ENCODE measurements around the gene NOL9. TPM values are rescaled to one million over a fixed set of nuclear protein-coding genes. Genes with fewer than 3 reads are reported as not detected.

Gene NOL9
- polyA plus RNA-seq, 1 of the 3 experiments (the other 2 are of a cell fraction), result 7.1 TPM

- H3K9me3 ChIP-seq, result no peaks in the 10 kb centered on the region
- H3K4me1 ChIP-seq (ENCODE audit: control insufficient read depth in 1 of 2, insufficient read depth in 2 of 2, low read depth in 1 of 2, low read length in 1 of 2), result peaks cover 14 to 32% of the 10 kb centered on the region in 2 experiments; a peak in 2 of 4 replicates
- 0 out of 2 replicates have a peak, but pooled peaks have one; percentile 11 for TF ChIP-seq CTCF (IDR thresholded peaks at IDR 0.05)
- TF ChIP-seq PBX3 (IDR thresholded peaks at IDR 0.05), result no peak
- H3K4me3 ChIP-seq (ENCODE audit: low read depth in 2 of 2, low read length in 1 of 2), result peak overlapping the region; percentile 73 to 84
- H3K9ac ChIP-seq, result peak overlapping the region; percentile 76
- H3K36me3 ChIP-seq (replicated peaks in 1 of 2; ENCODE audit: control insufficient read depth in 1 of 2, insufficient read depth in 2 of 2, low read length in 1 of 2), result peaks cover 0 to 2% of the 10 kb centered on the region in 2 experiments
- peaks cover 29% of the 10 kb centered on the region for H3K79me2 ChIP-seq (ENCODE audit: insufficient read depth)
- H3F3A ChIP-seq (replicated peaks; ENCODE audit: insufficient read depth), result no peaks in the 10 kb centered on the region
- ChIA-PET CTCF (interaction anchor here (0.7 to 8.5 kb wide), 13 partner anchors 8 to 369 kb away, joined by 3 to 68 read pairs (median 4); partner anchors contain the start of genes NOL9 and TAS1R1), POLR2A (interaction anchor here (0.6 to 2.3 kb wide), 3 partner anchors 9 to 14 kb away, joined by 3 to 5 read pairs (median 3); no protein-coding TSS in a partner anchor)
- H3K27me3 ChIP-seq (ENCODE audit: insufficient read depth), result no peaks in the 10 kb centered on the region
- peak overlapping the region; percentile 56; the same call in 1 of the 2 replicates for H2AFZ ChIP-seq (ENCODE audit: low read depth)
- WGBS (ENCODE audit: low lambda C conversion rate), result 26% methylated on average over 10 of the region's 19 CpGs
- H3K4me2 ChIP-seq, result peak overlapping the region; percentile 83
- H4K20me1 ChIP-seq (ENCODE audit: insufficient read depth), result no peaks in the 10 kb centered on the region
- H3K27ac ChIP-seq (ENCODE audit: low read depth in 2 of 2, low read length in 1 of 2), result peak overlapping the region in 1 of 2 experiments; percentile 76; a peak in 1 of 4 replicates
- peak; percentile 46 for DNase-seq
- no peaks in the 10 kb centered on the region for H3K9me2 ChIP-seq
These were observed 26.5 kb upstream of the NOL9 start for GRCh38 chr1:6580593-6581409.

DNA sequence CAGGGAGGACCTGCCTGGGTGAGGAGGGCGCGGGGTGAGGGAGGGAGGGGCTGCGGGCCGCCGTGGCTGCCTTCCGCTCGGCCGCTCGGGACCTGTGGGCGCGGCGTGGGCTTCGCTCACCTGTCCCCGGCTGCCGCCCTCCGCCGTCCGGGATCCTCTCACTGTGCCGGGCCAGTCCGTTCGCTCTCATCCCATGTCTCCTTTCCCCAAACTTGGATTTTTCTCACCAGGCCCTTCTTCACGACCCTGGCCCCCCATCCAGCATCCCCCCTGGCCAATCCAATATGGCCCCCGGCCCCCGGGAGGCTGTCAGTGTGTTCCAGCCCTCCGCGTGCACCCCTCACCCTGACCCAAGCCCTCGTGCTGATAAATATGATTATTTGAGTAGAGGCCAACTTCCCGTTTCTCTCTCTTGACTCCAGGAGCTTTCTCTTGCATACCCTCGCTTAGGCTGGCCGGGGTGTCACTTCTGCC, 25.8 kb upstream of the NOL9 start:
- H3K27ac ChIP-seq (ENCODE audit: low read depth in 2 of 2, low read length in 1 of 2), result peak overlapping the region; percentile 44 to 76; a peak in 2 of 4 replicates
- peak overlapping the region; percentile 73 to 84 for H3K4me3 ChIP-seq (ENCODE audit: low read depth in 2 of 2, low read length in 1 of 2)
- no peaks in the 10 kb centered on the region for H3F3A ChIP-seq (replicated peaks; ENCODE audit: insufficient read depth)
- H3K4me2 ChIP-seq, result peak overlapping the region; percentile 83
- TF ChIP-seq EZH2phosphoT487 (IDR thresholded peaks at IDR 0.05; ENCODE audit: borderline replicate concordance, low read depth) (no peak), CHD2 (IDR thresholded peaks at IDR 0.05; ENCODE audit: low read length, partially characterized antibody) (peak; percentile 1), SIN3A (IDR thresholded peaks at IDR 0.05; ENCODE audit: borderline replicate concordance, low read depth, low read length) (0 out of 2 replicates have a peak, but pooled peaks have one; percentile 4), YY1 (IDR thresholded peaks at IDR 0.05; ENCODE audit: low read depth) (peak; percentile 61; the same call in 1 of the 2 replicates), MAX (IDR thresholded peaks at IDR 0.05; ENCODE audit: low read depth) (no peak), TEAD4 (IDR thresholded peaks at IDR 0.05; ENCODE audit: borderline replicate concordance, insufficient read depth) (no peak), MXI1 (IDR thresholded peaks at IDR 0.05; ENCODE audit: low read depth, low read length) (peak; percentile 2; the same call in 1 of the 2 replicates)
- 1% methylated on average over 18 of the region's 30 CpGs for WGBS (ENCODE audit: low lambda C conversion rate)
- peaks cover 29% of the 10 kb centered on the region for H3K79me2 ChIP-seq (ENCODE audit: insufficient read depth)
- H3K9ac ChIP-seq, result peak overlapping the region; percentile 76
- ChIA-PET CTCF (interaction anchor here (0.7 to 8.5 kb wide), 8 partner anchors 9 to 90 kb away, joined by 3 to 68 read pairs (median 4); partner anchors contain the start of genes NOL9 and TAS1R1), POLR2A (interaction anchor here (0.6 to 2.3 kb wide), 4 partner anchors 9 to 44 kb away, joined by 3 to 6 read pairs (median 4); partner anchors contain the start of gene KLHL21)
- H3K4me1 ChIP-seq (ENCODE audit: control insufficient read depth in 1 of 2, insufficient read depth in 2 of 2, low read depth in 1 of 2, low read length in 1 of 2), result peaks cover 14 to 32% of the 10 kb centered on the region in 2 experiments; a peak in 2 of 4 replicates
- no peaks in the 10 kb centered on the region for H3K9me3 ChIP-seq
- peaks cover 0 to 2% of the 10 kb centered on the region in 2 experiments for H3K36me3 ChIP-seq (replicated peaks in 1 of 2; ENCODE audit: control insufficient read depth in 1 of 2, insufficient read depth in 2 of 2, low read length in 1 of 2)
- H2AFZ ChIP-seq (ENCODE audit: low read depth), result peak overlapping the region; percentile 56; the same call in 1 of the 2 replicates
- H3K9me2 ChIP-seq, result no peaks in the 10 kb centered on the region
- no peaks in the 10 kb centered on the region for H4K20me1 ChIP-seq (ENCODE audit: insufficient read depth)
- no peak for DNase-seq
- no peaks in the 10 kb centered on the region for H3K27me3 ChIP-seq (ENCODE audit: insufficient read depth)
